ENCODE data around the gene KIF9.
"Not testable (repeated sequence)": the region's sequence is repeated elsewhere in the genome, so short reads cannot be mapped to it uniquely, and the experiment has no call there.

The KIF9 gene

GRCh38 chr3:47310391-47310790 lies 27.8 kb upstream of the KIF9 start:
- Histone ChIP-seq H3K9me3 (ENCODE audit: control insufficient read depth, low read length) (no peaks in the 10 kb centered on the region), H3K4me1 (ENCODE audit: control insufficient read depth, insufficient read depth, low read length) (peaks cover 21% of the 10 kb centered on the region), H3K9ac (ENCODE audit: low read length) (no peak overlapping the region), H3K4me3 (ENCODE audit: low read length) (no peak overlapping the region), H3K27me3 (replicated peaks; ENCODE audit: control insufficient read depth, insufficient read depth, low read length) (no peaks in the 10 kb centered on the region), H3K36me3 (ENCODE audit: control insufficient read depth, insufficient read depth, low read length, severe bottlenecking) (peaks cover 3% of the 10 kb centered on the region)
- no peak for DNase-seq (ENCODE audit: low read depth)

DNA sequence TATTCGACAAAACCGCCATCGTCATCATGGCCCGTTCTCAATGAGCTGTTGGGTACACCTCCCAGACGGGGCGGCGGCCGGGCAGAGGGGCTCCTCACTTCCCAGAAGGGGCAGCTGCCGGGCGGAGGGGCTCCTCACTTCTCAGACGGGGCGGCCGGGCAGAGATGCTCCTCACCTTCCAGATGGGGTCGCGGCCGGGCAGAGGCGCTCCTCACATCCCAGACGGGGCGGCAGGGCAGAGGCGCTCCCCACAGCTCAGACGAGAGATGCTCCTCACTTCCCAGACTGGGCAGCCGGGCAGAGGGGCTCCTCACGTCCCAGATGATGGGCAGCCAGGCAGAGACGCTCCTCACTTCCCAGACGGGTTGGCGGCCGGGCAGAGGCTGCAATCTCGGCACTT lies 26.6 kb upstream of the KIF9 start:
- H3K9ac ChIP-seq (ENCODE audit: low read length); H3K27me3 ChIP-seq (replicated peaks; ENCODE audit: control insufficient read depth, insufficient read depth, low read length); H3K4me1 ChIP-seq (ENCODE audit: control insufficient read depth, insufficient read depth, low read length); H3K36me3 ChIP-seq (ENCODE audit: control insufficient read depth, insufficient read depth, low read length, severe bottlenecking); DNase-seq (ENCODE audit: low read depth); H3K9me3 ChIP-seq (ENCODE audit: control insufficient read depth, low read length); H3K4me3 ChIP-seq (ENCODE audit: low read length): not testable (repeated sequence)

GRCh38 chr3:47306022-47306421 lies 23.4 kb upstream of the KIF9 start:
- Histone ChIP-seq H3K9me3 (ENCODE audit: control insufficient read depth, low read length) (no peaks in the 10 kb centered on the region), H3K4me1 (ENCODE audit: control insufficient read depth, insufficient read depth, low read length) (no peaks in the 10 kb centered on the region), H3K9ac (ENCODE audit: low read length) (no peak overlapping the region), H3K4me3 (ENCODE audit: low read length) (no peak overlapping the region), H3K36me3 (ENCODE audit: control insufficient read depth, insufficient read depth, low read length, severe bottlenecking) (peaks cover 15% of the 10 kb centered on the region), H3K27me3 (replicated peaks; ENCODE audit: control insufficient read depth, insufficient read depth, low read length) (no peaks in the 10 kb centered on the region)
- no peak for DNase-seq (ENCODE audit: low read depth)

DNA sequence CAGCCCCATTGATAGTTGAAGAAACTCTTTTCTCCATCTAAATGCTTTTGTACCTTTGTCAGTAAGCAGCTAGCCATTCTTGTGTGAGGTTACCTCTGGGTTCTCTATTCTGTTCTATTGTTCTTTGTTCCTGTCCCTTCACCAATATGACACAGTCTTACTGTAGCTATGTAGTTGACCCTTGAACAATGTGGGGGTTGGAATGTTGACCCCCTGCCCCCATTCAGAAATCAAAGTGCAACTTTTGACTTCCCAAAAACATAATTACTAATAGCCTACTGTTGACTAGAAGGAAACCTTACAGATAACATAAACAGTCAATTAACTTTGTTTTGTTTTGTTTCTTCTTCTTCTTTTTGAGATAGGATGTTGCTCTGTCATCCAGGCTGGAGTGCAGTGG lies 18.9 kb upstream of the KIF9 start:
- Histone ChIP-seq H3K4me1 (ENCODE audit: control insufficient read depth, insufficient read depth, low read length) (no peaks in the 10 kb centered on the region), H3K36me3 (ENCODE audit: control insufficient read depth, insufficient read depth, low read length, severe bottlenecking) (peaks cover 21% of the 10 kb centered on the region), H3K4me3 (ENCODE audit: low read length) (no peak overlapping the region), H3K27me3 (replicated peaks; ENCODE audit: control insufficient read depth, insufficient read depth, low read length) (no peaks in the 10 kb centered on the region), H3K9ac (ENCODE audit: low read length) (no peak overlapping the region), H3K9me3 (ENCODE audit: control insufficient read depth, low read length) (no peaks in the 10 kb centered on the region)
- DNase-seq (ENCODE audit: low read depth): no peak

- no peak for DNase-seq (ENCODE audit: low read depth)
- Histone ChIP-seq H3K9me3 (ENCODE audit: control insufficient read depth, low read length) (no peaks in the 10 kb centered on the region), H3K36me3 (ENCODE audit: control insufficient read depth, insufficient read depth, low read length, severe bottlenecking) (peaks cover 21% of the 10 kb centered on the region), H3K4me3 (ENCODE audit: low read length) (no peak overlapping the region), H3K4me1 (ENCODE audit: control insufficient read depth, insufficient read depth, low read length) (peaks cover 9% of the 10 kb centered on the region), H3K27me3 (replicated peaks; ENCODE audit: control insufficient read depth, insufficient read depth, low read length) (no peaks in the 10 kb centered on the region), H3K9ac (ENCODE audit: low read length) (no peak overlapping the region)
Measured at GRCh38 chr3:47299381-47300318, 17.1 kb upstream of the KIF9 start.

DNA sequence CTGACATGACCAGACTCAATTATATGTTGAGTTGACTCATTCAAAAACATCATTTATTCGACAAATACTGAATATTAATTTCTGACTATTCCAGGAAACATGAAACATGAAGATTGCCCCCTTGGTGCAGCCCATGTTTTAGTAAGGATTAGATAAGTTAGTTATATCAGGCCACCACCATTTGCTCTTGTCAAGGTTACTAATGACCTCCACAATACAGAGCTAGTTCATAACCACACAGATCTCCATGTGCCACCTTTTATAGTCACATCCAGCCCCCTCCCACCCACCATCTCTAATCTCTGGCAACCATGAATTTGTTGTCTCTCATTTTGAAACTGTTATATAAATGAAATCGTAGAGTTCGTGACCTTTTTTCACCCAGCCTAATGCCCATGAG lies 15.8 kb upstream of the KIF9 start:
- no peak overlapping the region for H3K9ac ChIP-seq (ENCODE audit: low read length)
- no peaks in the 10 kb centered on the region for H3K27me3 ChIP-seq (replicated peaks; ENCODE audit: control insufficient read depth, insufficient read depth, low read length)
- H3K9me3 ChIP-seq (ENCODE audit: control insufficient read depth, low read length): no peaks in the 10 kb centered on the region
- no peak for DNase-seq (ENCODE audit: low read depth)
- peaks cover 9% of the 10 kb centered on the region for H3K4me1 ChIP-seq (ENCODE audit: control insufficient read depth, insufficient read depth, low read length)
- H3K4me3 ChIP-seq (ENCODE audit: low read length): no peak overlapping the region
- H3K36me3 ChIP-seq (ENCODE audit: control insufficient read depth, insufficient read depth, low read length, severe bottlenecking): peaks cover 20% of the 10 kb centered on the region

DNA sequence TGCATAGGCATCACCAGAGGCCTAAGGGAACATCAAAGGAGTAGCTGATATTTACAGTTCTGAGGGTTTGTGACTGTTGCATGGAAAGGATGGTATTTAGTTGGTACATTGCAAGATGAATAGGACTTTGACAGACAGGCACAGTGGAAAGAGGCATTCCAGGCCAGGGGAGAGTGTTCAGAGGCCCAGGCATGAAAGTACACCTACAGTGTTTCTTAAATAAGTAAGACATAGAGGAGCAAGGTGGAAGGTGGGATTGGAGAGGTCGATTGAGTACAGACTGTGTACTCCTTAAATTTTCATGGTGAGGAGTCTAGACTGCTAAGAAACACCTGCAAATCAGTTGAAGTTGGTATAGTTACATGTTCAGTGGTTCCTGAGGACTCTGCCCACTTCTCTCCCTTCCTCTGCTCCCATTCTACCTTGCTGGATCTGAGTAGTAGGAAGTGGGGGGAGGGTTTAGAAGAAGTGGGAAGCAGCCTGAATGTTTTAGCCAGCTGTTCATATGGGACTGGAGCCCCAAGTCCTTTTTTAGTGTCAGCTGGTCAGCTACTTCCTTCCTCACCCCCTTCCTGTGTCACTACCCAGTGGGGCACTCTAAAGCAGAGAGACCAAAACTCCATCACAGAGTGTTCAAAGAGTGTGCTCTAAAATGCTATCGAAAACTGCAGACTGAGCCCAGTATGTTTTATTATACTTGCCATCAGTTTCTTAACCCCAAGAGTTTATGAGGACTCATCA lies 14.1 kb upstream of the KIF9 start:
- Histone ChIP-seq H3K4me3 (ENCODE audit: low read length) (no peak overlapping the region), H3K27me3 (replicated peaks; ENCODE audit: control insufficient read depth, insufficient read depth, low read length) (no peaks in the 10 kb centered on the region), H3K9ac (ENCODE audit: low read length) (no peak overlapping the region), H3K36me3 (ENCODE audit: control insufficient read depth, insufficient read depth, low read length, severe bottlenecking) (peaks cover 8% of the 10 kb centered on the region), H3K9me3 (ENCODE audit: control insufficient read depth, low read length) (no peaks in the 10 kb centered on the region), H3K4me1 (ENCODE audit: control insufficient read depth, insufficient read depth, low read length) (peaks cover 9% of the 10 kb centered on the region)
- no peak for DNase-seq (ENCODE audit: low read depth)

DNA sequence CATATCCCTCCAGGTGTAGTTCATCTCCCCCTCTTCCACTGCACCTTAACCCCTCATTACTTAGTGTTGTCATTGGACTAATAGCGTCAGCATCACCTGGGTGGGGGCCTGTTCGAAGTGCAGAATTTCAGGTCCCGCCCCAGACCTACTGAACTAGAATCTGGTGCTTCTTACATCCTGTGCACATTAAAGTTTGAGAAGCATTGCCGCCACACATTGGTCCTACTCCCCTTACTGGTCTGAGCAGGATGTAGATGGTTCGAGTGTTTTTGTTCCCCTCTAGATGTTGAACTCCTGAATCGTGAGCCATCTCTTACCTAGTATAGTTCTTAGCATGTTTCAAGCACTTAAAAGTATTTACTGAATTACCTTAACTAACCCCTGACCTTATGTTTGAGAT lies 13.4 kb upstream of the KIF9 start:
- Histone ChIP-seq H3K9me3 (ENCODE audit: control insufficient read depth, low read length) (no peaks in the 10 kb centered on the region), H3K27me3 (replicated peaks; ENCODE audit: control insufficient read depth, insufficient read depth, low read length) (no peaks in the 10 kb centered on the region), H3K9ac (ENCODE audit: low read length) (no peak overlapping the region), H3K36me3 (ENCODE audit: control insufficient read depth, insufficient read depth, low read length, severe bottlenecking) (peaks cover 8% of the 10 kb centered on the region), H3K4me1 (ENCODE audit: control insufficient read depth, insufficient read depth, low read length) (peaks cover 9% of the 10 kb centered on the region), H3K4me3 (ENCODE audit: low read length) (no peak overlapping the region)
- no peak for DNase-seq (ENCODE audit: low read depth)

DNA sequence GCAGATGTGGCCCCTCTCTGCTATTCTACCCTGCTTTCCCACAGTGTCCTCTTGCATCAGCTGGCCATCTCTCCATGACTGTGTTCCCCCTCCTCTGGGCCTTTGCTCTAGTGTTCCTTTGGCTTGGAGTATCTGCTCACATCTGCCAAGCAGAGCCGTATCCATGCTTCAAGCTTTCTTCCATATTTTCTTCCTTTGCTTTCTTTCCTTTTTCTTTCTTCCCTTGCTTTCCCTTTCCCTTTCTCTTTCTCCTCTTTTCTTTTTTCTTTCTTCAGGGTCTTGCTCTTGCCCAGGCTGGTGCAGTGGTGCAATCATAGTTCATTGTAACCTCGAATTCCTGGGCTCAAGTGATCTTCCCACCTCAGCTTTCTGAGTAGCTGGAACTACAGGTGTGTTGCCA lies 12.7 kb upstream of the KIF9 start:
- no peak for DNase-seq (ENCODE audit: low read depth)
- Histone ChIP-seq H3K4me3 (ENCODE audit: low read length) (no peak overlapping the region), H3K9me3 (ENCODE audit: control insufficient read depth, low read length) (no peaks in the 10 kb centered on the region), H3K27me3 (replicated peaks; ENCODE audit: control insufficient read depth, insufficient read depth, low read length) (no peaks in the 10 kb centered on the region), H3K36me3 (ENCODE audit: control insufficient read depth, insufficient read depth, low read length, severe bottlenecking) (peaks cover 8% of the 10 kb centered on the region), H3K4me1 (ENCODE audit: control insufficient read depth, insufficient read depth, low read length) (peaks cover 9% of the 10 kb centered on the region), H3K9ac (ENCODE audit: low read length) (no peak overlapping the region)

GRCh38 chr3:47294392-47294791 lies 11.8 kb upstream of the KIF9 start:
- no peaks in the 10 kb centered on the region for H3K9me3 ChIP-seq (ENCODE audit: control insufficient read depth, low read length)
- no peaks in the 10 kb centered on the region for H3K27me3 ChIP-seq (replicated peaks; ENCODE audit: control insufficient read depth, insufficient read depth, low read length)
- DNase-seq (ENCODE audit: low read depth): no peak
- H3K4me3 ChIP-seq (ENCODE audit: low read length): no peak overlapping the region
- H3K36me3 ChIP-seq (ENCODE audit: control insufficient read depth, insufficient read depth, low read length, severe bottlenecking): peaks cover 8% of the 10 kb centered on the region
- no peak overlapping the region for H3K9ac ChIP-seq (ENCODE audit: low read length)
- H3K4me1 ChIP-seq (ENCODE audit: control insufficient read depth, insufficient read depth, low read length): peaks cover 9% of the 10 kb centered on the region

DNA sequence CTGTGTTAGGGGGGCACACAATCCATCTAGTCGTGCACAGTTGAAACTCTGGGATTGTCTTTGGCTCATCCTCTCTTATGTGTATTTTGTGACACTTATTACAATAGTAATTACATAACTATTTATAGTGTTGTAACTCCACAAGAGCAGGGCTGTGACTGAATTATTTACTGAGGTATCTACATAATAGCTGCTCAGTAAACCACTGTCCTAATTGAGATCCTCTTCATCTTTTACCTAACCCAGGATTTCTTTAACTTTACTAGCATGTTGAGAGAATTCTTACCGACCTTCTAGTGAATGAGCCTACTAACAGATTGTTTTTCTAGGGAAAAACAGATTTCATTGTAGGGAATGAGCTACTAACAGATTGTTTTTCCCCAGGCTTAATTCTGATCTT lies 11.2 kb upstream of the KIF9 start:
- Histone ChIP-seq H3K9ac (ENCODE audit: low read length) (no peak overlapping the region), H3K9me3 (ENCODE audit: control insufficient read depth, low read length) (no peaks in the 10 kb centered on the region), H3K27me3 (replicated peaks; ENCODE audit: control insufficient read depth, insufficient read depth, low read length) (no peaks in the 10 kb centered on the region), H3K4me3 (ENCODE audit: low read length) (no peak overlapping the region), H3K4me1 (ENCODE audit: control insufficient read depth, insufficient read depth, low read length) (peaks cover 9% of the 10 kb centered on the region), H3K36me3 (ENCODE audit: control insufficient read depth, insufficient read depth, low read length, severe bottlenecking) (peaks cover 10% of the 10 kb centered on the region)
- DNase-seq (ENCODE audit: low read depth): no peak

All from adipocyte (in vitro differentiated cells).